HepG2 (cell line): ENCODE measurements around the gene SLC43A1. TPM values are rescaled to one million over a fixed set of nuclear protein-coding genes. Genes with fewer than 3 reads are reported as not detected.

Source experiments
- AHR ChIP-seq: IDR thresholded peaks from 2 replicates; pipeline ENCODE4 v1.6.1; 2018; ENCODE audit warnings: missing genetic modification reagents, missing compliant biosample characterization
- ESRRA ChIP-seq: sonication (generic); formaldehyde crosslinking; IDR thresholded peaks from 2 replicates; pipeline ENCODE4 v1.5.1; 2020; ENCODE audit warnings: mild to moderate bottlenecking, low read depth, missing genetic modification reagents
- FOXA3 ChIP-seq: IDR thresholded peaks from 2 replicates; pipeline ENCODE4 v1.6.1; 2016; ENCODE audit warnings: missing genetic modification reagents, missing compliant biosample characterization
- KIAA2018 ChIP-seq: sonication (generic); formaldehyde crosslinking; IDR thresholded peaks from 2 replicates; pipeline ENCODE4 v1.5.0; 2020; ENCODE audit warnings: mild to moderate bottlenecking, missing genetic modification reagents, borderline replicate concordance
- MYNN ChIP-seq: sonication (generic); formaldehyde crosslinking; IDR thresholded peaks from 2 replicates; pipeline ENCODE4 v1.4.0; 2020; ENCODE audit warnings: mild to moderate bottlenecking, low read depth, missing genetic modification reagents
- NFE2L1 ChIP-seq: sonication (generic); formaldehyde crosslinking; IDR thresholded peaks from 2 replicates; pipeline ENCODE4 v1.4.0; 2020; ENCODE audit warnings: missing genetic modification reagents, mild to moderate bottlenecking, borderline replicate concordance
- PAX8 ChIP-seq: sonication (generic); formaldehyde crosslinking; IDR thresholded peaks from 2 replicates; pipeline ENCODE4 v1.8.0; 2022; ENCODE audit warnings: mild to moderate bottlenecking, missing genetic modification reagents, borderline replicate concordance
- SP1 ChIP-seq, 2 experiments: fragments of 450-650 bp in 1 of 2; sonication (generic) in 1 of 2; formaldehyde crosslinking in 1 of 2; IDR thresholded peaks; 2 replicates each; pipeline versions ENCODE4 v1.4.0 to v1.6.1; 2016 to 2020; ENCODE audit warnings: missing genetic modification reagents in 1 of 2
- SPEN ChIP-seq: sonication (generic); formaldehyde crosslinking; IDR thresholded peaks from 2 replicates; pipeline ENCODE4 v1.5.1; 2020; ENCODE audit warnings: low read depth, mild to moderate bottlenecking, missing genetic modification reagents
- TBX3 ChIP-seq: fragments of 450-650 bp; IDR thresholded peaks from 2 replicates; pipeline ENCODE4 v1.6.1; 2017; ENCODE audit warnings: antibody characterized with exemption, mild to moderate bottlenecking, inconsistent platforms, borderline replicate concordance
- ZNF143 ChIP-seq: sonication (generic); formaldehyde crosslinking; IDR thresholded peaks from 2 replicates; pipeline ENCODE4 v1.4.0; 2020; ENCODE audit warnings: missing genetic modification reagents
- ZNF232 ChIP-seq: sonication (generic); formaldehyde crosslinking; IDR thresholded peaks from 2 replicates; pipeline ENCODE4 v1.4.0; 2020; ENCODE audit warnings: missing genetic modification reagents, borderline replicate concordance
- ZNF256 ChIP-seq: sonication (generic); formaldehyde crosslinking; conservative IDR thresholded peaks from 2 replicates; pipeline ENCODE4 v1.4.0; 2020; ENCODE audit warnings: missing genetic modification reagents
- ZNF772 ChIP-seq: sonication (generic); formaldehyde crosslinking; IDR thresholded peaks from 2 replicates; pipeline ENCODE4 v1.5.0; 2020; ENCODE audit warnings: mild to moderate bottlenecking, missing genetic modification reagents
- ZNF773 ChIP-seq: sonication (generic); formaldehyde crosslinking; IDR thresholded peaks from 2 replicates; pipeline ENCODE4 v1.4.0; 2020; ENCODE audit warnings: missing genetic modification reagents, borderline replicate concordance
- polyA plus RNA-seq, 8 experiments: library from polyadenylated mRNA; depleted of rRNA in 3 of 8; stranded (reverse) in 7 of 8; unstranded in 1 of 8; fragments of >200 nt; fragmentation: Illumina TruSeq in 4 of 8; extraction: Trizol in 4 of 8; gene quantifications; 2 replicates each; pipeline versions ENCODE4 v1.2.1 to v1.2.3, GENCODE V29; 2011 to 2016; ENCODE audit warnings: low read depth in 4 of 8, missing spikeins in 1 of 8, mixed read lengths in 1 of 8; ENCODE audit not compliant: insufficient read depth in 1 of 8
- total RNA-seq, 5 experiments: library from RNA; depleted of rRNA; stranded (reverse); fragments of >200 nt; fragmentation: Illumina TruSeq; extraction: Trizol; gene quantifications; 2 replicates each; pipeline ENCODE4 v1.2.3, GENCODE V29; 2016; ENCODE audit warnings: low read depth in 1 of 5
- TF ChIP-seq, protein P1 (sequence below): IDR thresholded peaks from 2 replicates; pipeline ENCODE4 v1.6.1; 2018; ENCODE audit warnings: missing genetic modification reagents
- TF ChIP-seq, protein P2 (sequence below): sonication (generic); formaldehyde crosslinking; IDR thresholded peaks from 2 replicates; pipeline ENCODE4 v1.8.1; 2023; ENCODE audit warnings: missing genetic modification reagents, inconsistent platforms, borderline replicate concordance

SLC43A1 gene
- total and polyA plus RNA-seq, 2 of the 13 experiments (the other 11 are each of a cell fraction or from before 2014, with no cell fraction given) = 72.3 to 87.6 TPM

- TF ChIP-seq KIAA2018 = 0 out of 2 replicates have a peak, but pooled peaks have one; percentile 31
- TF ChIP-seq AHR (CRISPR knock-in tag) = no peak
- TF ChIP-seq ZNF143 (CRISPR knock-in tag) = peak; percentile 44; the same call in 1 of the 2 replicates
- TF ChIP-seq, protein P1, sequence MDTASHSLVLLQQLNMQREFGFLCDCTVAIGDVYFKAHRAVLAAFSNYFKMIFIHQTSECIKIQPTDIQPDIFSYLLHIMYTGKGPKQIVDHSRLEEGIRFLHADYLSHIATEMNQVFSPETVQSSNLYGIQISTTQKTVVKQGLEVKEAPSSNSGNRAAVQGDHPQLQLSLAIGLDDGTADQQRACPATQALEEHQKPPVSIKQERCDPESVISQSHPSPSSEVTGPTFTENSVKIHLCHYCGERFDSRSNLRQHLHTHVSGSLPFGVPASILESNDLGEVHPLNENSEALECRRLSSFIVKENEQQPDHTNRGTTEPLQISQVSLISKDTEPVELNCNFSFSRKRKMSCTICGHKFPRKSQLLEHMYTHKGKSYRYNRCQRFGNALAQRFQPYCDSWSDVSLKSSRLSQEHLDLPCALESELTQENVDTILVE (CRISPR knock-in tag) = 0 out of 2 replicates have a peak, but pooled peaks have one; percentile 10
- TF ChIP-seq SPEN (CRISPR knock-in tag) = peak; percentile 89; the same call in 1 of the 2 replicates
- TF ChIP-seq SP1 (IDR thresholded peaks at IDR 0.05) = no peak
- TF ChIP-seq SP1 (CRISPR knock-in tag; IDR thresholded peaks at IDR 0.05) = no peak; the same call in 1 of the 2 replicates
- peak; percentile 72 for TF ChIP-seq FOXA3
- TF ChIP-seq, protein P2, sequence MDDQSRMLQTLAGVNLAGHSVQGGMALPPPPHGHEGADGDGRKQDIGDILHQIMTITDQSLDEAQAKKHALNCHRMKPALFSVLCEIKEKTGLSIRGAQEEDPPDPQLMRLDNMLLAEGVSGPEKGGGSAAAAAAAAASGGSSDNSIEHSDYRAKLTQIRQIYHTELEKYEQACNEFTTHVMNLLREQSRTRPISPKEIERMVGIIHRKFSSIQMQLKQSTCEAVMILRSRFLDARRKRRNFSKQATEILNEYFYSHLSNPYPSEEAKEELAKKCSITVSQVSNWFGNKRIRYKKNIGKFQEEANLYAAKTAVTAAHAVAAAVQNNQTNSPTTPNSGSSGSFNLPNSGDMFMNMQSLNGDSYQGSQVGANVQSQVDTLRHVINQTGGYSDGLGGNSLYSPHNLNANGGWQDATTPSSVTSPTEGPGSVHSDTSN (CRISPR knock-in tag) = no peak
- TF ChIP-seq ZNF773 (CRISPR knock-in tag) = no peak
- TF ChIP-seq TBX3 = peak; percentile 73
- TF ChIP-seq NFE2L1 (CRISPR knock-in tag) = no peak
- no peak for TF ChIP-seq PAX8 (CRISPR knock-in tag)
- TF ChIP-seq ESRRA (CRISPR knock-in tag) = peak; percentile 91
- no peak; the same call in 1 of the 2 replicates for TF ChIP-seq ZNF772 (CRISPR knock-in tag)
- TF ChIP-seq ZNF256 (CRISPR knock-in tag) = no peak
- TF ChIP-seq MYNN (CRISPR knock-in tag) = no peak
- no peak; the same call in 1 of the 2 replicates for TF ChIP-seq ZNF232 (CRISPR knock-in tag)
Observed at GRCh38 chr11:57497303-57498247, 17.9 kb downstream of the SLC43A1 start (continued).
